Activated CD8-positive, alpha-beta T cell treated with anti-CD3 and anti-CD28 coated beads for 36 hours (primary cell): ENCODE measurements around the gene CELA3A. TPM values are rescaled to one million over a fixed set of nuclear protein-coding genes. Genes with fewer than 3 reads are reported as not detected.
"Not testable (repeated sequence)": the region's sequence is repeated elsewhere in the genome, so short reads cannot be mapped to it uniquely, and the experiment has no call there.

Experiments used
- ATAC-seq: fragments of 200-7000 bp; cut with Tn5 transposase; one replicate; pipeline ENCODE4 v1.10.0; 2021; ENCODE audit warnings: mild to moderate bottlenecking, moderate library complexity
- CTCF ChIA-PET: fragments of 350-600 bp; sonication (Branson Sonifier 250); formaldehyde crosslinking; loops from one replicate; lab custom pipeline; 2021; ENCODE audit warnings: antibody characterized with exemption; lab: Charles Lee
- POLR2A ChIA-PET: fragments of 350-600 bp; sonication (Branson Sonifier 250); formaldehyde crosslinking; loops from one replicate; lab custom pipeline; 2021; ENCODE audit warnings: antibody characterized with exemption; lab: Charles Lee
- DNase-seq: peaks from one replicate; pipeline ENCODE4 v3.0.0-alpha.2; 2020
- H3K27ac Mint-ChIP-seq: one replicate; pipeline ENCODE4 v1.8.0; 2021; ENCODE audit warnings: mild to moderate bottlenecking, mixed read lengths
- H3K27me3 Mint-ChIP-seq: one replicate; pipeline ENCODE4 v1.8.0; 2021; ENCODE audit warnings: mixed read lengths
- H3K36me3 Mint-ChIP-seq: one replicate; pipeline ENCODE4 v1.8.0; 2021; ENCODE audit warnings: low read depth, mixed read lengths
- H3K4me1 Mint-ChIP-seq: one replicate; pipeline ENCODE4 v1.8.0; 2021; ENCODE audit warnings: low read depth, mixed read lengths
- H3K4me3 Mint-ChIP-seq: one replicate; pipeline ENCODE4 v1.8.0; 2021; ENCODE audit warnings: mild to moderate bottlenecking, moderate library complexity, mixed read lengths
- H3K9me3 Mint-ChIP-seq: one replicate; pipeline ENCODE4 v1.8.0; 2021; ENCODE audit warnings: mixed read lengths
- CTCF ChIP-seq: fragments of 200-600 bp; IDR thresholded peaks from one replicate; pipeline ENCODE4 v1.8.0; 2022; ENCODE audit warnings: antibody characterized with exemption, mild to moderate bottlenecking
- intact Hi-C: fragments of 100-400 bp; cut with micrococcal nuclease; formaldehyde crosslinking; loops from one replicate; pipeline ENCODE4 v1.10.0; 2022
- total RNA-seq, 2 experiments: library from RNA; stranded (reverse); gene quantifications; one replicate each; pipeline ENCODE4 v1.2.3, GENCODE V29; 2021

The CELA3A gene
- total RNA-seq, 2 experiments from 2014 or later = not detected

GRCh38 chr1:21966247-21967000 is 35.0 kb upstream of the CELA3A start:
- POLR2A ChIA-PET = no interaction called here

GRCh38 chr1:21967216-21967615 is 34.2 kb upstream of the CELA3A start:
- H3K36me3 Mint-ChIP-seq, CTCF ChIA-PET, ATAC-seq, H3K9me3 Mint-ChIP-seq, DNase-seq, H3K27me3 Mint-ChIP-seq, H3K4me1 Mint-ChIP-seq, POLR2A ChIA-PET, H3K27ac Mint-ChIP-seq, H3K4me3 Mint-ChIP-seq, intact Hi-C loops: not testable (repeated sequence)

More at GRCh38 chr1:21966247-21967000, 35.0 kb upstream of the CELA3A start:
- ATAC-seq (no peak), DNase-seq (no peak)
- H3K9me3 Mint-ChIP-seq = no peaks in the 10 kb centered on the region
- H3K4me3 Mint-ChIP-seq = no peak overlapping the region
- TF ChIP-seq CTCF = no peak
- H3K27ac Mint-ChIP-seq = no peak overlapping the region
- H3K27me3 Mint-ChIP-seq = no peaks in the 10 kb centered on the region
- intact Hi-C loops = no loop called here
- CTCF ChIA-PET = no interaction called here
- peaks cover 4% of the 10 kb centered on the region for H3K4me1 Mint-ChIP-seq
- H3K36me3 Mint-ChIP-seq = no peaks in the 10 kb centered on the region

- CTCF ChIA-PET, H3K9me3 Mint-ChIP-seq, H3K4me3 Mint-ChIP-seq, H3K4me1 Mint-ChIP-seq, ATAC-seq, POLR2A ChIA-PET, DNase-seq, H3K36me3 Mint-ChIP-seq, H3K27me3 Mint-ChIP-seq, intact Hi-C loops, H3K27ac Mint-ChIP-seq: not testable (repeated sequence)
Observed at GRCh38 chr1:21969066-21969465, 32.4 kb upstream of the CELA3A start.

- CTCF ChIA-PET, H3K27me3 Mint-ChIP-seq, ATAC-seq, H3K4me1 Mint-ChIP-seq, DNase-seq, H3K36me3 Mint-ChIP-seq, POLR2A ChIA-PET, H3K4me3 Mint-ChIP-seq, H3K9me3 Mint-ChIP-seq, H3K27ac Mint-ChIP-seq, intact Hi-C loops: not testable (repeated sequence)
Observed at GRCh38 chr1:21970523-21970922, 30.9 kb upstream of the CELA3A start.

- H3K4me1 Mint-ChIP-seq, CTCF ChIA-PET, POLR2A ChIA-PET: not testable (repeated sequence)
Observed at GRCh38 chr1:21972973-21973441, 28.4 kb upstream of the CELA3A start.

GRCh38 chr1:21973948-21974347 is 27.5 kb upstream of the CELA3A start:
- H3K4me1 Mint-ChIP-seq, intact Hi-C loops, H3K27me3 Mint-ChIP-seq, H3K4me3 Mint-ChIP-seq, H3K36me3 Mint-ChIP-seq, CTCF ChIA-PET, H3K27ac Mint-ChIP-seq, ATAC-seq, POLR2A ChIA-PET, H3K9me3 Mint-ChIP-seq, DNase-seq: not testable (repeated sequence)

More at GRCh38 chr1:21972973-21973441, 28.4 kb upstream of the CELA3A start:
- H3K27ac Mint-ChIP-seq, H3K36me3 Mint-ChIP-seq, ATAC-seq, DNase-seq, H3K27me3 Mint-ChIP-seq, intact Hi-C loops, H3K9me3 Mint-ChIP-seq, H3K4me3 Mint-ChIP-seq: not testable (repeated sequence)

- H3K27me3 Mint-ChIP-seq, H3K27ac Mint-ChIP-seq, H3K9me3 Mint-ChIP-seq, POLR2A ChIA-PET, intact Hi-C loops, H3K36me3 Mint-ChIP-seq, H3K4me1 Mint-ChIP-seq, H3K4me3 Mint-ChIP-seq, CTCF ChIA-PET, DNase-seq, ATAC-seq: not testable (repeated sequence)
Observed at GRCh38 chr1:21974699-21975098, 26.8 kb upstream of the CELA3A start.

- POLR2A ChIA-PET, H3K36me3 Mint-ChIP-seq, H3K4me1 Mint-ChIP-seq, intact Hi-C loops, H3K27me3 Mint-ChIP-seq, CTCF ChIA-PET, H3K27ac Mint-ChIP-seq, ATAC-seq, H3K4me3 Mint-ChIP-seq, H3K9me3 Mint-ChIP-seq, DNase-seq: not testable (repeated sequence)
Observed at GRCh38 chr1:21975296-21975695, 26.2 kb upstream of the CELA3A start.

- DNase-seq, H3K4me3 Mint-ChIP-seq, H3K9me3 Mint-ChIP-seq, CTCF ChIA-PET, POLR2A ChIA-PET, ATAC-seq, H3K27me3 Mint-ChIP-seq, H3K4me1 Mint-ChIP-seq, intact Hi-C loops, H3K36me3 Mint-ChIP-seq, H3K27ac Mint-ChIP-seq: not testable (repeated sequence)
Observed at GRCh38 chr1:21976703-21977239, 24.7 kb upstream of the CELA3A start, which contains the start of gene CELA3B. CELA3B (plus strand) TSS chr1:21977022; CDS start chr1:21977040, 18 bp downstream.

- H3K27me3 Mint-ChIP-seq, intact Hi-C loops, H3K27ac Mint-ChIP-seq, CTCF ChIA-PET, DNase-seq, H3K9me3 Mint-ChIP-seq, H3K4me1 Mint-ChIP-seq, POLR2A ChIA-PET, ATAC-seq, H3K36me3 Mint-ChIP-seq, H3K4me3 Mint-ChIP-seq: not testable (repeated sequence)
Observed at GRCh38 chr1:21978209-21978608, 23.2 kb upstream of the CELA3A start.
